PC-3 (cell line): ENCODE results near the gene SPEF2. TPM values are rescaled to one million over a fixed set of nuclear protein-coding genes. Genes with fewer than 3 reads are reported as not detected.

Experiments used
- ATAC-seq: fragments of 200-7000 bp; cut with Tn5 transposase; 2 replicates; pipeline ENCODE4 v1.9.1; 2020; ENCODE audit warnings: mild to moderate bottlenecking, moderate library complexity
- BruUV-seq: library from RNA; stranded (reverse); fragments of 400-500 nt; replicated peaks from 2 replicates; lab custom pipeline; 2021; lab: Mats Ljungman, UMichigan
- CTCF ChIA-PET: fragments of 300-600 bp; sonication (Branson Sonifier 250); formaldehyde crosslinking; loops from one replicate; lab custom pipeline; 2022; ENCODE audit warnings: antibody characterized with exemption; lab: Charles Lee
- POLR2A ChIA-PET: fragments of 300-600 bp; sonication (Branson Sonifier 250); formaldehyde crosslinking; loops from one replicate; lab custom pipeline; 2022; ENCODE audit warnings: antibody characterized with exemption; ENCODE audit not compliant: unreplicated experiment; lab: Charles Lee
- DNase-seq: peaks from one replicate; pipeline ENCODE4 v3.0.0-alpha.2; 2015
- H2AFZ ChIP-seq: fragments of 300-600 bp; sonication (generic); 2 replicates; pipeline ENCODE4 v1.6.0; 2016; ENCODE audit warnings: antibody characterized with exemption, low read length
- H3F3A ChIP-seq: fragments of 300-600 bp; sonication (generic); one replicate; pipeline ENCODE4 v1.6.0; 2017; ENCODE audit warnings: antibody characterized with exemption, low read length, control low read depth, mild to moderate bottlenecking; ENCODE audit not compliant: unreplicated experiment
- H3K27ac ChIP-seq: fragments of 300-600 bp; sonication (generic); 2 replicates; pipeline ENCODE4 v1.5.1; 2016; ENCODE audit warnings: mild to moderate bottlenecking, low read length
- H3K27me3 ChIP-seq: fragments of 300-600 bp; sonication (generic); 2 replicates; pipeline ENCODE4 v1.6.1; 2016; ENCODE audit warnings: low read length, mixed read lengths
- H3K36me3 ChIP-seq: fragments of 300-600 bp; sonication (generic); 2 replicates; pipeline ENCODE4 v1.6.1; 2016; ENCODE audit warnings: low read depth, mixed run types, low read length, mixed read lengths
- H3K4me1 ChIP-seq: fragments of 300-600 bp; sonication (generic); 2 replicates; pipeline ENCODE4 v1.5.1; 2016; ENCODE audit warnings: low read length; ENCODE audit not compliant: insufficient read depth
- H3K4me2 ChIP-seq: fragments of 300-600 bp; sonication (generic); 2 replicates; pipeline ENCODE4 v1.6.0; 2016; ENCODE audit warnings: low read length
- H3K4me3 ChIP-seq: fragments of 300-600 bp; sonication (generic); 2 replicates; pipeline ENCODE4 v1.5.1; 2016; ENCODE audit warnings: mild to moderate bottlenecking, low read length, mixed read lengths
- H3K79me2 ChIP-seq: fragments of 300-600 bp; sonication (generic); 2 replicates; pipeline ENCODE4 v1.6.1; 2017; ENCODE audit warnings: low read length, mixed read lengths
- H3K9ac ChIP-seq: fragments of 300-600 bp; sonication (generic); 2 replicates; pipeline ENCODE4 v1.6.0; 2016; ENCODE audit warnings: mild to moderate bottlenecking, low read length
- H3K9me2 ChIP-seq: fragments of 300-600 bp; sonication (generic); replicated peaks from 2 replicates; pipeline ENCODE4 v1.6.1; 2016; ENCODE audit warnings: mixed run types, low read length, mixed read lengths
- H3K9me3 ChIP-seq: fragments of 300-600 bp; sonication (generic); 2 replicates; pipeline ENCODE4 v1.6.1; 2016; ENCODE audit warnings: low read length, mixed read lengths
- H4K20me1 ChIP-seq: fragments of 300-600 bp; sonication (generic); 2 replicates; pipeline ENCODE4 v1.6.1; 2016; ENCODE audit warnings: low read length, mixed read lengths
- EZH2 ChIP-seq: fragments of 300-600 bp; sonication (generic); IDR thresholded peaks from one replicate; pipeline ENCODE4 v1.6.1; 2017; ENCODE audit warnings: antibody characterized with exemption, mild to moderate bottlenecking, low read length; ENCODE audit not compliant: unreplicated experiment
- EZH2phosphoT487 ChIP-seq: fragments of 300-600 bp; sonication (generic); IDR thresholded peaks from 2 replicates; pipeline ENCODE4 v1.6.1; 2018; ENCODE audit warnings: mild to moderate bottlenecking, antibody characterized with exemption, low read length, borderline replicate concordance
- intact Hi-C: fragments of 100-400 bp; cut with micrococcal nuclease; formaldehyde crosslinking; loops from 2 replicates; pipeline ENCODE4 v1.9.0; 2023
- total RNA-seq: library from RNA; depleted of rRNA; stranded (reverse); fragments of >200 nt; gene quantifications from 2 replicates; pipeline ENCODE4 v1.2.3, GENCODE V29; 2014
- TF ChIP-seq, protein P1 (sequence below): fragments of 300-600 bp; sonication (generic); conservative IDR thresholded peaks from 2 replicates; pipeline ENCODE4 v1.5.1; 2017; ENCODE audit warnings: antibody characterized with exemption, low read depth, mild to moderate bottlenecking, low read length

Gene SPEF2
- total RNA-seq, 1 experiment from 2014 or later = 2.3 TPM

DNA sequence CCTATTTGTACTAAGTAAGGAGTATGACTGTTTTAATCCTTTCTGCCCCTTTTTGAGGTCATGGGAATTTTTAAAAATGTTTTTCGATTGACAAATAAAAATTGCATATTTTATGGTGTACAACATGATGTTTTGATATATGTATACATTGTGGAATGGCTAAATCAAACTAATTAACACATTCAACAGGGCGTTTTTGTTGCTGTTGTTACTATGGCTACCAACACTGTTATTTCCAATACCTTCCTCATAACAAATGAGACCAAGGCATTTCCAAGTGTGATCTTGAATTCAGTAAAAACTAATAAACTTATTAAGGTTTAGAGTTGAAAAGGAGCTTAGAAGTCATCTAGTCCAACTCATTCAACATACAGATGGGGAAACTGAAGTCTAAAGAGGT, 30.2 kb upstream of the SPEF2 start:
- CTCF ChIA-PET = no interaction called here
- DNase-seq (no peak), ATAC-seq (no peak)
- H4K20me1 ChIP-seq = no peaks in the 10 kb centered on the region
- H2AFZ ChIP-seq = no peak overlapping the region
- no TSS peak for BruUV-seq
- H3K9ac ChIP-seq = no peak overlapping the region
- no peaks in the 10 kb centered on the region for H3K79me2 ChIP-seq
- no peak overlapping the region for H3K4me2 ChIP-seq
- no peak overlapping the region for H3K27ac ChIP-seq
- intact Hi-C loops = no loop called here
- H3K36me3 ChIP-seq = no peaks in the 10 kb centered on the region
- peaks cover 68% of the 10 kb centered on the region for H3K27me3 ChIP-seq
- TF ChIP-seq, protein P1, sequence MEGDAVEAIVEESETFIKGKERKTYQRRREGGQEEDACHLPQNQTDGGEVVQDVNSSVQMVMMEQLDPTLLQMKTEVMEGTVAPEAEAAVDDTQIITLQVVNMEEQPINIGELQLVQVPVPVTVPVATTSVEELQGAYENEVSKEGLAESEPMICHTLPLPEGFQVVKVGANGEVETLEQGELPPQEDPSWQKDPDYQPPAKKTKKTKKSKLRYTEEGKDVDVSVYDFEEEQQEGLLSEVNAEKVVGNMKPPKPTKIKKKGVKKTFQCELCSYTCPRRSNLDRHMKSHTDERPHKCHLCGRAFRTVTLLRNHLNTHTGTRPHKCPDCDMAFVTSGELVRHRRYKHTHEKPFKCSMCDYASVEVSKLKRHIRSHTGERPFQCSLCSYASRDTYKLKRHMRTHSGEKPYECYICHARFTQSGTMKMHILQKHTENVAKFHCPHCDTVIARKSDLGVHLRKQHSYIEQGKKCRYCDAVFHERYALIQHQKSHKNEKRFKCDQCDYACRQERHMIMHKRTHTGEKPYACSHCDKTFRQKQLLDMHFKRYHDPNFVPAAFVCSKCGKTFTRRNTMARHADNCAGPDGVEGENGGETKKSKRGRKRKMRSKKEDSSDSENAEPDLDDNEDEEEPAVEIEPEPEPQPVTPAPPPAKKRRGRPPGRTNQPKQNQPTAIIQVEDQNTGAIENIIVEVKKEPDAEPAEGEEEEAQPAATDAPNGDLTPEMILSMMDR = no peak
- POLR2A ChIA-PET = no interaction called here
- H3K9me2 ChIP-seq = no peaks in the 10 kb centered on the region
- H3K9me3 ChIP-seq = no peaks in the 10 kb centered on the region
- H3F3A ChIP-seq = no peaks in the 10 kb centered on the region
- no peaks in the 10 kb centered on the region for H3K4me1 ChIP-seq
- H3K4me3 ChIP-seq = no peak overlapping the region

DNA sequence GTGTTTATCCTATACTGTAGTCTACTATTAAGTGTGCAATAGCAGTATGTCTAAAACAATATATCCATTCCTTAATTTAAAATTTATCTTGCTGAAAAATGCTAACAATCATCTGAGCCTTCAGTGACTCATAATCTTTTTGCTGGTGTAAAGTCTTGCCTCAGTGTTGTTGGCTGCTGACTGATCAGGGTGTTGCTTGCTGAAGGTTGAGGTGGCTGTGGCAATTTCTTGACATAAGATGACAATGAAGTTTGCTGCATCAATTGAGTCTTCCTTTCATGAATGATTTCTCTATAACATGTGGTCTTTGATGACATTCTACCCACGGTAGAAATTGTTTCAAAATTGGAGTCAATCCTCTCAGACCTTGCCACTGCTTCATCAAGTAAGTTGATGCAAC, 24.3 kb upstream of the SPEF2 start:
- Histone ChIP-seq H3K4me2 (no peak overlapping the region), H3K27ac (no peak overlapping the region), H3K9me3 (no peaks in the 10 kb centered on the region), H3K4me3 (no peak overlapping the region), H3F3A (no peaks in the 10 kb centered on the region), H3K9ac (no peak overlapping the region), H3K4me1 (no peaks in the 10 kb centered on the region), H3K36me3 (no peaks in the 10 kb centered on the region), H2AFZ (no peak overlapping the region), H3K79me2 (no peaks in the 10 kb centered on the region), H4K20me1 (no peaks in the 10 kb centered on the region), H3K9me2 (no peaks in the 10 kb centered on the region), H3K27me3 (peaks cover 53% of the 10 kb centered on the region)
- ChIA-PET POLR2A (no interaction called here), CTCF (no interaction called here)
- ATAC-seq (no peak), DNase-seq (no peak)
- intact Hi-C loops = no loop called here
- no peak for TF ChIP-seq EZH2
- TF ChIP-seq, protein P1 = no peak
- TF ChIP-seq EZH2phosphoT487 = no peak
- BruUV-seq = no TSS peak

DNA sequence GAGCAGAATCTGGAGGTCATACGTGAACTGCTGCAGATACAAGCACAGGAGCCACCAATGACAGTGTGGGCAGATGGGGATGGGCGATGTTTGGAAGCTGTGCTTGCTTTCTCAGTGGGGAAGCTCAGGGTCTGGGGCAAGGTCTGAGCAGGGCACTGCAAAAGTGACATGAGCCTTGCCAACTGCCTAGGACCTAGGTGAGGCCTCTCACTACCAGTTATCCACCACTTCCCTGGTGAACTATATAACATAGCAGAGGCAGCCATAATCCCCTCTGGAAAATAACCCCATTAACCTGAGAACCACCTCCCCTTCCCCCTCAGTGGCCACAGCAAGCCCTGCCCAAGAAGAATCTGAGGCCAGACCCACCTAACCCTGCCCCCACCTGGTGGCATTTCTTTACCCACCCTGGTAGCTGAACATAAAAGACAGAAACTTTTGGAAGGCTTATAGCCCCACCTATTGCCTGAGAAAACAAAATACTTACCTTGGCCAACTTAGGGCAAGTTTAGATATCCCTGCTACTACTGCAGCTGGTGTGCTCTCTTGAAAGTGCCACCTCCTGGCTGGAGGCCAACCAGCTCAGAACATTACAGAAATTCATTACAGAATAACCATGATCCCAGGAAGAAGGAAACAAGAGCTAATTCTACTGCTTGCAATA, 18.8 kb upstream of the SPEF2 start:
- H3K9me3 ChIP-seq = no peaks in the 10 kb centered on the region
- no peaks in the 10 kb centered on the region for H3K36me3 ChIP-seq
- TF ChIP-seq EZH2phosphoT487 = no peak
- no peak for TF ChIP-seq EZH2
- TF ChIP-seq, protein P1 = peak; percentile 54
- no peaks in the 10 kb centered on the region for H3K79me2 ChIP-seq
- ATAC-seq = peak; percentile 57
- peaks cover 5% of the 10 kb centered on the region; the same call in 1 of the 2 replicates for H3K27me3 ChIP-seq
- intact Hi-C loops = loop anchor here (2.0 kb wide), 1 partner anchor 510 kb away; no protein-coding TSS in a partner anchor
- ChIA-PET POLR2A (interaction anchor here (0.7 kb wide), 1 partner anchor 20 kb away, joined by 3 read pairs; no protein-coding TSS in a partner anchor), CTCF (interaction anchor here (0.5 kb wide), 1 partner anchor 683 kb away, joined by 3 read pairs; the partner anchor contains the start of genes BRIX1 and RAD1)
- H3K27ac ChIP-seq = no peak overlapping the region
- H3F3A ChIP-seq = no peaks in the 10 kb centered on the region
- H3K4me2 ChIP-seq = no peak overlapping the region
- peak; percentile 39 for DNase-seq
- H3K9ac ChIP-seq = no peak overlapping the region
- BruUV-seq = no TSS peak
- no peak overlapping the region for H2AFZ ChIP-seq
- no peaks in the 10 kb centered on the region for H3K4me1 ChIP-seq
- no peaks in the 10 kb centered on the region for H4K20me1 ChIP-seq
- no peak overlapping the region for H3K4me3 ChIP-seq
- no peaks in the 10 kb centered on the region for H3K9me2 ChIP-seq
